GM12878 (cell line): Measurements from ENCODE around the gene GAS2. TPM values are rescaled to one million over a fixed set of nuclear protein-coding genes. Genes with fewer than 3 reads are reported as not detected.

Source experiments
- ATAC-seq: fragments of 200-7000 bp; cut with Tn5 transposase; 3 replicates; pipeline ENCODE4 v1.9.1; 2020; ENCODE audit warnings: mild to moderate bottlenecking, moderate library complexity
- Bru-seq: library from RNA; stranded (reverse); fragments of 400-500 nt; gene quantifications from one replicate; lab custom pipeline; 2021; lab: Mats Ljungman, UMichigan
- BruChase-seq, 2 experiments: library from RNA; stranded (reverse); fragments of 400-500 nt; gene quantifications; one replicate each; lab custom pipeline; 2021; lab: Mats Ljungman, UMichigan
- BruUV-seq: library from RNA; stranded (reverse); fragments of 400-500 nt; replicated peaks from 2 replicates; lab custom pipeline; 2021; lab: Mats Ljungman, UMichigan
- CTCF ChIA-PET: fragments of 300-600 bp; sonication (Branson Sonifier 250); formaldehyde crosslinking; extraction: SDS; loops from one replicate; lab custom pipeline; 2021; ENCODE audit warnings: inconsistent platforms; lab: Yijun Ruan, JAX
- POLR2A ChIA-PET: fragments of 350-600 bp; formaldehyde crosslinking; extraction: SDS; loops from one replicate; lab custom pipeline; 2021; ENCODE audit warnings: inconsistent platforms; lab: Charles Lee
- RAD21 ChIA-PET: fragments of 300-600 bp; sonication (Branson Sonifier 250); formaldehyde crosslinking; loops from one replicate; lab custom pipeline; 2023; ENCODE audit warnings: antibody characterized with exemption; ENCODE audit not compliant: unreplicated experiment; lab: Charles Lee
- SMC1A ChIA-PET: fragments of 300-600 bp; sonication (Branson Sonifier 250); formaldehyde crosslinking; loops from one replicate; lab custom pipeline; 2023; ENCODE audit not compliant: unreplicated experiment, uncharacterized antibody; lab: Charles Lee
- DNase-seq: peaks from one replicate; pipeline ENCODE4 v3.0.0-alpha.2; 2011; ENCODE audit warnings: low read depth, low spot score
- FAIRE-seq: peaks from 3 replicates; lab custom pipeline; 2011; peaks lifted over from hg19 to GRCh38; lab: Jason Lieb, UNC
- H2AFZ ChIP-seq: 2 replicates; pipeline ENCODE4 v1.6.0; 2011; ENCODE audit warnings: low read depth, low read length, control low read depth; ENCODE audit not compliant: control insufficient read depth
- H3K27ac ChIP-seq: 2 replicates; pipeline ENCODE4 v1.5.1; 2011; ENCODE audit warnings: control low read depth; ENCODE audit not compliant: control insufficient read depth, insufficient read depth
- H3K27me3 ChIP-seq, 2 experiments: replicated peaks in 1 of 2; 2 replicates each; pipeline versions ENCODE4 v1.6.0 to v1.6.1; 2011; ENCODE audit warnings: low read length in 1 of 2; ENCODE audit not compliant: control insufficient read depth in 2 of 2, insufficient read depth in 2 of 2
- H3K36me3 ChIP-seq, 2 experiments: 2 replicates each; pipeline ENCODE4 v1.5.1; 2011; ENCODE audit warnings: low read length in 1 of 2; ENCODE audit not compliant: control insufficient read depth in 2 of 2, insufficient read depth in 2 of 2
- H3K4me1 ChIP-seq: 2 replicates; pipeline ENCODE4 v1.6.1; 2011; ENCODE audit warnings: mild to moderate bottlenecking, low read length, moderate library complexity, mixed read lengths; ENCODE audit not compliant: control insufficient read depth, insufficient read depth
- H3K4me2 ChIP-seq: 2 replicates; pipeline ENCODE4 v1.6.0; 2011; ENCODE audit warnings: control low read depth; ENCODE audit not compliant: control insufficient read depth, insufficient read depth
- H3K4me3 ChIP-seq: fragments of 200-600 bp; sonication (generic); 2 replicates; pipeline ENCODE4 v1.5.1; 2016
- H3K79me2 ChIP-seq: 2 replicates; pipeline ENCODE4 v1.6.0; 2011; ENCODE audit warnings: low read length; ENCODE audit not compliant: control insufficient read depth, insufficient read depth
- H3K9ac ChIP-seq: 2 replicates; pipeline ENCODE4 v1.8.0; 2011; ENCODE audit warnings: low read length, control low read depth, mixed read lengths; ENCODE audit not compliant: control insufficient read depth, insufficient read depth
- H3K9me3 ChIP-seq: replicated peaks from 3 replicates; pipeline ENCODE4 v1.5.1; 2011; ENCODE audit warnings: mild to moderate bottlenecking, low read length; ENCODE audit not compliant: control insufficient read depth, insufficient read depth
- H4K20me1 ChIP-seq: 2 replicates; pipeline ENCODE4 v1.6.0; 2011; ENCODE audit not compliant: control insufficient read depth, insufficient read depth
- NFIC ChIP-seq: IDR thresholded peaks from 2 replicates; pipeline ENCODE4 v1.6.1; 2012; ENCODE audit warnings: low read depth, mild to moderate bottlenecking, inconsistent platforms, low read length, moderate library complexity
- PKNOX1 ChIP-seq: fragments of 450-650 bp; IDR thresholded peaks from 2 replicates; pipeline ENCODE4 v1.6.1; 2016; ENCODE audit warnings: mild to moderate bottlenecking
- WGBS: methylation state at CpG from one replicate; pipeline ENCODE4 v1.1.6; 2016; ENCODE audit warnings: low lambda C conversion rate; ENCODE audit not compliant: insufficient replicate concordance, insufficient coverage; ENCODE audit errors: missing lambda C conversion rate; 5-methylcytosine and 5-hydroxymethylcytosine counted together
- in situ Hi-C: fragments of 300-500 bp; cut with MboI; formaldehyde crosslinking; loops from 9 replicates; pipeline ENCODE4 v1.14.3; 2018; ENCODE audit warnings: mixed read lengths
- intact Hi-C: fragments of 100-400 bp; cut with micrococcal nuclease; formaldehyde crosslinking; loops from one replicate; pipeline ENCODE4 v1.14.2; 2022; ENCODE audit not compliant: unreplicated experiment
- long read RNA-seq, 2 experiments: library from polyadenylated mRNA; unstranded; transcript quantifications; one replicate each; pipeline ENCODE4 v2.0.0, GENCODE V29; 2019 to 2020
- polyA minus RNA-seq, 3 experiments: library from RNA; depleted of rRNA, polyadenylated mRNA; stranded (reverse); fragments of >200 nt; gene quantifications; 2 replicates each; pipeline ENCODE4 v1.2.3, GENCODE V29; 2011
- polyA plus RNA-seq, 11 experiments: library from polyadenylated mRNA; depleted of rRNA in 4 of 11; unstranded in 6 of 11; stranded (reverse) in 5 of 11; fragments of >200 nt; fragmentation: Nextera tagmentation in 4 of 11; fragmentation: Illumina TruSeq in 1 of 11; extraction: Ambion mirVana in 4 of 11; extraction: Trizol in 1 of 11; gene quantifications; 1 replicate in 1 of 11; 2 replicates in 10 of 11; pipeline versions ENCODE4 v1.2.1 to v1.2.3, GENCODE V29; 2011 to 2016; ENCODE audit warnings: inconsistent platforms in 2 of 11, missing spikeins in 2 of 11, low read depth in 1 of 11
- total RNA-seq, 4 experiments: library from RNA; depleted of rRNA in 3 of 4; stranded (reverse); fragments of >200 nt in 3 of 4; fragmentation: Illumina TruSeq in 1 of 4; extraction: Trizol in 1 of 4; gene quantifications; 2 replicates each; pipeline versions ENCODE4 v1.2.1 to v1.2.3, GENCODE V29; 2013 to 2021

The GAS2 gene
- 96.9 and 104 TPM in 2 replicates for total RNA-seq (2013; cell fraction: nucleolus; rRNA removed)
- total RNA-seq (2014; rRNA removed) (19.0 and 24.5 TPM in 2 replicates), total RNA-seq (2014; rRNA removed; fragmentation: Illumina TruSeq; extraction: Trizol) (22.2 and 23.4 TPM in 2 replicates), total RNA-seq (2021) (23.8 and 29.2 TPM in 2 replicates), polyA plus RNA-seq (2011; rRNA removed) (81.4 and 124 TPM in 2 replicates), polyA plus RNA-seq (2014; fragmentation: Illumina TruSeq; extraction: Trizol) (18.5 TPM in 2 replicates), polyA plus RNA-seq (2014; fragmentation: Nextera tagmentation; extraction: Ambion mirVana) (10 to 100 TPM; 19.9 to 28.9 TPM), polyA plus RNA-seq (2014; rRNA removed) (12.2 and 16.4 TPM in 2 replicates), polyA plus RNA-seq (2016; fragmentation: Nextera tagmentation; extraction: Ambion mirVana) (10 to 100 TPM; 36.4 to 38.4 TPM), polyA minus RNA-seq (2011; rRNA and poly(A)+ RNA removed) (135 and 140 TPM in 2 replicates), Bru-seq, nascent RNA (percentile 72 among the genes with signal in this experiment), BruChase-seq, experiment 1, labeled RNA remaining after a 6-hour chase (percentile 67 among the genes with signal in this experiment), BruChase-seq, experiment 2, labeled RNA remaining after a 2-hour chase (percentile 74 among the genes with signal in this experiment)
- 9.2 TPM for polyA plus RNA-seq (2011; ENCODE audit: low read depth)
- 40.0 and 43.6 TPM in 2 replicates for polyA plus RNA-seq (2011; cell fraction: cytosol; rRNA removed)
- 62.4 and 81.1 TPM in 2 replicates for polyA plus RNA-seq (2011; cell fraction: nucleus; rRNA removed)
- 7.4 and 9.0 TPM in 2 replicates for polyA plus RNA-seq (2012)
- 41.3 and 44.3 TPM in 2 replicates for polyA minus RNA-seq (2011; cell fraction: cytosol; rRNA and poly(A)+ RNA removed)
- polyA minus RNA-seq (2011; cell fraction: nucleus; rRNA and poly(A)+ RNA removed), result 154 and 202 TPM in 2 replicates
- long read RNA-seq, experiment 1, transcript GAS2-201 (8 exons, 2,170 nt), result minor isoform, 13 of 75 reads
- long read RNA-seq, experiment 1, transcript GAS2-202 (8 exons, 2,286 nt), result major isoform, 14 of 75 reads
- long read RNA-seq, experiment 1, partial matches to known transcripts, result 9 of 75 reads
- long read RNA-seq, experiment 1, other reads (novel, unspliced or antisense), result 38 of 75 reads
- long read RNA-seq, experiment 2, transcript GAS2-211 (1 exons, 895 nt), result minor isoform, 17 of 493 reads
- long read RNA-seq, experiment 2, transcript GAS2-201 (8 exons, 2,170 nt), result major isoform, 99 of 493 reads
- long read RNA-seq, experiment 2, transcript GAS2-202 (8 exons, 2,286 nt), result minor isoform, 60 of 493 reads
- long read RNA-seq, experiment 2, partial matches to known transcripts, result 124 of 493 reads
- long read RNA-seq, experiment 2, other reads (novel, unspliced or antisense), result 191 of 493 reads

GRCh38 chr11:22666325-22666687, at the start of gene GAS2:
TSS of gene GAS2 (plus strand) at chr11:22666611. CDS start at chr11:22674870, 8,259 bp downstream.
- H4K20me1 ChIP-seq, result no peaks in the 10 kb centered on the region
- no peak for TF ChIP-seq PKNOX1
- TF ChIP-seq NFIC, result peak; percentile 20; the same call in 1 of the 2 replicates
- TF ChIP-seq, all 136 proteins: peak for 1
- Histone ChIP-seq H3K27ac (peak within 1 kb of the TSS; percentile 77), H3K27me3 (no peaks in the 10 kb centered on the region), H3K9me3 (no peaks in the 10 kb centered on the region), H3K4me1 (no peaks in the 10 kb centered on the region), H3K4me2 (peak within 1 kb of the TSS; percentile 73), H2AFZ (peak within 1 kb of the TSS; percentile 84), H3K9ac (peak within 1 kb of the TSS; percentile 63), H3K79me2 (peaks cover 2% of the 10 kb centered on the region), H3K36me3 (no peaks in the 10 kb centered on the region), H3K4me3 (peak within 1 kb of the TSS; percentile 59)
- WGBS, result 33% methylated on average over 8 of the region's 8 CpGs
- RAD21 ChIA-PET, result interaction anchor here (1.2 to 3.7 kb wide), 6 partner anchors 9 to 162 kb away, joined by 3 to 46 read pairs (median 5); no protein-coding TSS in a partner anchor
- intact Hi-C loops, result loop anchor here (2.0 to 5.0 kb wide), 2 partner anchors 42 to 334 kb away; partner anchors contain the start of gene FANCF
- SMC1A ChIA-PET, result interaction anchor here (0.8 to 3.6 kb wide), 14 partner anchors 9 to 468 kb away, joined by 3 to 30 read pairs (median 4); partner anchors contain the start of gene FANCF
- FAIRE-seq, result no peak
- POLR2A ChIA-PET, result interaction anchor here (0.8 to 2.8 kb wide), 9 partner anchors 9 to 122 kb away, joined by 3 to 19 read pairs (median 5); partner anchors contain the start of gene FANCF
- ATAC-seq, result peak; percentile 3
- CTCF ChIA-PET, result interaction anchor here (0.5 to 2.1 kb wide), 13 partner anchors 9 to 163 kb away, joined by 3 to 13 read pairs (median 4); partner anchors contain the start of genes FANCF and SVIP
- no TSS peak for BruUV-seq
- in situ Hi-C loops, result no loop called here
- DNase-seq, result no peak
